ENCODE results near the gene HEXIM1.

HEXIM1 gene, protein sequence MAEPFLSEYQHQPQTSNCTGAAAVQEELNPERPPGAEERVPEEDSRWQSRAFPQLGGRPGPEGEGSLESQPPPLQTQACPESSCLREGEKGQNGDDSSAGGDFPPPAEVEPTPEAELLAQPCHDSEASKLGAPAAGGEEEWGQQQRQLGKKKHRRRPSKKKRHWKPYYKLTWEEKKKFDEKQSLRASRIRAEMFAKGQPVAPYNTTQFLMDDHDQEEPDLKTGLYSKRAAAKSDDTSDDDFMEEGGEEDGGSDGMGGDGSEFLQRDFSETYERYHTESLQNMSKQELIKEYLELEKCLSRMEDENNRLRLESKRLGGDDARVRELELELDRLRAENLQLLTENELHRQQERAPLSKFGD

DNA sequence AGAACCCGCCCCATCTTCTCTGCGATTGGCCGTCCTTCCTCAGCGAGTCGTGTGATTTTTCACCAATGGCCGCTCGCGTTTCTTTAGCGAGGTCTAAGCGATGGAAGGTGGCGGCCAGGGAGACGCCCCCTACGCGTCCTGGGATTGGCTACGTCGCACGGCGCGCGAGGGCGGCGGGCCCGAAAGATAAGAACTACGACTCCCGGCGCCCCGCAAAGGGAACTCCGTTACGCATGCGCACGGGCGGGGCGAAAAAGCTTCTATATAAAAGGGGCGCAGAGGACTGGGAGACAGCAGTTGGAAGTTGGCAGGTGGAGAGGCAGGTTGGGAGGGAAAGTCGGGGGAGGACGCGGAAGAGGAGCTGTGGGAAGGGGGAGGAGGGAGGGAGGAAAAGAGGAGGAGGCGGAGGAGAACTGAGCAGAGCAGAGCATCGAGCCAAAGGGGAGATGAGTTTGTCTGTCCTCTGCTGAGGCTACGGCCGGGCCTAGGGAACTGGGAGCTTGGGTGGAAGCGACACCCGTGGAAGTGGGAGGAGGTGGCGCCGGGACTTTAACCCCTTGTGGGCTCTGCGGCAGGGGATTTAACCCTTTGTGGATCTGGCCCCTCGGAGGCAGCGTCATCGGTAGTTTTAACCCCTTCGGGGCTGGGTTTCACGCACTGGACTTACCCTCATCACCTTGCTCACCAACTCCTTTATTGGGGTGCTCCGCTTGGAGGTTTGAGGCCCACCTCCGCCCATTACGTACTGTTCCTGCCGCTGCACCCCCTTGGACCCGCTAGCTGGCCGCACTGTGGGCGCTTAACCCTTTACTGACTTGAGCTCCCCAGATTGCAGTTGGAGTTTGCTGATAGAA is at the start of gene HEXIM1:
TSS of gene HEXIM1 (plus strand) at position 293 of the 854 bp plus-strand sequence. CDS start 716 bp downstream, outside the sequence.
- DNase-seq: peak; percentile 99

DNA sequence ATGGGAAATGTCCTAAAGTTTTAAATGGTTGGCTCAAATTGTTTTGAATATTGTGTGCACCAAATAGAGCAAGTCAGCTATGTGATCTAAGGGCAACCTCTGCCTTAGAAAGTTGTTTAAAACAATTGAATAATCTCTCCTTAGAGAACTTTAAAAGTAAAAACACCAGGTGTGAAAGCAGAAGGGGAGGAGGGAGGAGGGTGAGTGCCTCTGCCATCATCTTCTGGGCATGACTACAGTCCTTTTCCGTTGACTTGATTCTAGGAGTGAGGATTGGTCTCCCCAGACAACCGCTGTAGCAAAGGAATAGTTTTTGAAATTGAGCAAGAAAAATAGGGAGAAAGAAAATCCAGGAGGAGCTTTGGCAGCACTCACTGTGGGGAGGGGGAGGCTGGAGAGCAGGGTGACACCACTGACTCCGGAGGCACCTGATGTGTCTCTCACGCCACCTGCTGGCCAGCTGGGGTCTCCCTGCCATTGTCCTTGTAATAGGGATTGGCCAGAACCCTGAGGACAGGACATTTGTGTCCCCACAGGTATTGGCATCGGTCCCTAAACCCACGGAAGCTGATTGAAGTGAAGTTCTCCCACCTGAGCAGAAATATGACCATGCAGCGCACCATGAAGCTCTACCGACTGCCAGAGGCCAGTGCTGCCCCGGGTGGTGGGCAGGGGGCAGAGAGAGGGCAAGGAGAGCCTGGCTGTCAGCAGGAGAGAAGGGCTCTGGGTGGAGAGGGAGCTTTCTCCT is 49.2 kb upstream of the HEXIM1 start:
- DNase-seq: peak; percentile 55

DNA sequence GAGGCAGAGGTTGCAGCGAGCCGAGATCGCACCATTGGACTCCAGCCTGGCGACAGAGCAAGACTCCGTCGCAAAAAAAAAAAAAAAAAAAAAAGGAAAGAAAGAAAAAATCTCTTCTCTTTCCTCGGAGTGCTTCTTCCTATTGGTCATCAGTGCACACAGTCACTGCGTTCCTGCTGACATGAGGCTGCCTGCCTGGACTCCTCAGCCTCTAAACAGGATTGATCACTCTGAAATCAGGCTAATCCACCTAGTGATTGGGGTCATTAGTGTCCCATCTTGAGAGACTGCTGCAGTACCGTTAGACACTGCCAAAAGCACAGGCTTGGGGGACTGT is 46.8 kb upstream of the HEXIM1 start:
- no peak for DNase-seq

DNA sequence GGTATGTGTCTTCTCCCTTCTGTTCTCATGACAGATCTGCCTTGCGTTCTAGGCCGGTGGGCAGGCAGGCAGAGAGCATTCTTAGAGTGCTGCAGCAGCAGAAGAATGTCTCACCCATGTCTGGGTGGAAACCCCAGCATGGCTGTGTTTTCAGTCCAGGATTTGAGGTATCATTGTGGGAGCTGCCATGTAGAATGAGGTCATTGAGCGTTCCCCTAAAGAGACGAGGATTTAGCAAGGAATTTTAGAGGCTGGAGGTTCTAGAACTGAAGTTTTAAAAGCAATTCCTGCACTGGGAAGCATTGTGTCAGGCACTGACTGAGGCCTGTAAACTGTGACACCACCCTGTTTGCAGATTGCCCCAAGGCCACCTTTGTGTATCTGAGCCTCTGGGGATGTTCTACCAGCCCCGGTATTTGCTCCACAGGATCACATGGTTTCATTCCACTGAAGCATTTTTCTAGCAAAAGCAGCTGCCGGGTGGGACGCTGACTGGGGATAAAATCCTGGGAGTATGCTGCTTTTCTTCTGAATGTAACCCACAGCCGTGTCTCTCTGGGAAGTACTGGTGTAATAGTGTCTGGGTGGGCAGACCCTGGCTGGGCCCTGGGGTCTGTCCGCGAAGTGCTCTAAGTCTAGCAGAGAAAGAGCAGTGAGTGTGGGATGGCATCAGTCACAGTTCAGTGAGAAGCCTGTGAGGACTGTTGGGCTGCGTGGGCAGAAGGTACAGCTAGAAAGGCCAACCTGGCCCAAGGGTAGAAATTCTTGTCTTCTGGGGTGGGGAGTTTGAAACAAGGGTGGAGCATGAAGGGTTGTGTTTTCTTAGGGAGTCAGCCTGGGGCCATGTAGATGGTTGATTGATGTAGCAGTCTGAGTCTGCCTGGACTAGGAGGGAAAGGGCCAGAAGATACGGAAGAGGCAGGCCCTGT is 46.1 kb upstream of the HEXIM1 start:
- DNase-seq: no peak

DNA sequence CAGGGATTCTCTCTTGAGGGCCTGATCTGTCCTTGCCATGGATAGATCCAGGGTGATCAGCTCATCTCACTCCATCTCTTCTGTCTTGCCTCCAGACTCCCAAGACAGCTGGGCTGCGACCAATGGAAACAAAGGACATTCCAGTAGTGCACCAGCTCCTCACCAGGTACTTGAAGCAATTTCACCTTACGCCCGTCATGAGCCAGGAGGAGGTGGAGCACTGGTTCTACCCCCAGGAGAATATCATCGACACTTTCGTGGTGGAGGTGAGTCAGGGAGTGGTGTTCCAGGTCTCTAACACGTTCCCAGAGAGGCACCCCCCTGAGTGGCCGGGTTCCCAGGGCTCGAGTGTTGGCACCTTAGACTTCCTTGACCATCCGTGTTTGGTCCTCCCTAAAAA is 45.4 kb upstream of the HEXIM1 start:
- DNase-seq: no peak

DNA sequence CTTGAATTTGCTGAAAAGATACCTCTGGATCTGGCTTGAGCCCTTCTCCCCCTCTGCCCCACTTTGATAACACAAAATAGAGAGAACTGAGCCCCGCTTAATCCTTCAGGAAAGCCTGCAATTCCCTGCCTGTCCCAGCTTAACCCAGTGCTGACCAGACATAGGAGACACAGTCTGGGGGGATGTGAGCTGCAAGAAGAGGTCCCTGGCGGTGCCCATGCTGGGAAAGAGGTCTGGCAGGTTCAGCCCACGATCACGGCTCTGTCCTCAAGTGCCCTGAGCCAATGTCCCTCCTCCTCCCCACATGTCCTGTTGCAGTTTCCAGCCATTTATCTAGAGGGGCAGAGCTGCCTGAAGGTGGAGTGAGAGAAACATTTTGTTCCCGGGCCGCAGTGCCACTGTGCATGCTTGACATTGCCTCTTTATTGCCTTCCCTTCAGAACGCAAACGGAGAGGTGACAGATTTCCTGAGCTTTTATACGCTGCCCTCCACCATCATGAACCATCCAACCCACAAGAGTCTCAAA is 44.9 kb upstream of the HEXIM1 start:
- no peak for DNase-seq

DNA sequence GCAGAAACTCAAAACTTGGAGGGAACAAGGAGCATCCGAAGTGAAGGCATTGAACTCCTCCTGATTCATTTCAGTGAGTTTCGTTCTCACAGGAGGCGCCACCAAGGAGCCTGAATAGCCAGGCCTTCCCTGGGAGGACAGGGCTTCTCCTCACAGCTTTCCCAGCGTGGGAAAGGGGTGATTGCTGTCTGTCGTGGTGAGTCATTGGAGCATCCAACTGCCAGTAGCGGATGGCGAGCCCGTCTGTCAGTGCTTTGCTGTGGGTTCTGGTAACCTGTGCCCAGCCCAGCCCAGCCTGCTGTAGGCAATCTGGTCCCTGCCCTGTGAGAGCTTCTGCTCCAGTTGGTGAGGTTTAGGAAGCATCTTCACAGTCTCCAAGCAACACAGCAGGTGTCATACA is 44.2 kb upstream of the HEXIM1 start:
- no peak for DNase-seq

DNA sequence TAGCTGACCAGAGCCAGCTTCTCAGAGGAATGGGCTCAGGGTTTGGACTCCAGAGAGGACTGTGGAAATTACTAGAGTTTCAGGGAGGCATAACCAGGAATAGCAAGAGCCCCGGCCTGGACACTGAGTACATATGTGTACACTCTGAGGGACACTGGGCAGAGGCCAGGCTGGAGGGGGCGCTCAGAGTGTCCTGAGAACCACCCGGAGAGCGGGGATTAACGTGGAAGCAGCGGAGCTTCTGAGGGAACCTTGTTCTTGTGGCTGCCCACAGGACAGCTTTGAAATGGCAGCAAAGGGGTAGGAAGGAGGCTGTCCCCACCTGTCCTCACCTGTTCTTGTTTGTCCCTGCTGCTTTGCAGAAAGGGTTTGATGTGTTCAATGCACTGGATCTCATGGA is 43.8 kb upstream of the HEXIM1 start:
- DNase-seq: no peak

DNA sequence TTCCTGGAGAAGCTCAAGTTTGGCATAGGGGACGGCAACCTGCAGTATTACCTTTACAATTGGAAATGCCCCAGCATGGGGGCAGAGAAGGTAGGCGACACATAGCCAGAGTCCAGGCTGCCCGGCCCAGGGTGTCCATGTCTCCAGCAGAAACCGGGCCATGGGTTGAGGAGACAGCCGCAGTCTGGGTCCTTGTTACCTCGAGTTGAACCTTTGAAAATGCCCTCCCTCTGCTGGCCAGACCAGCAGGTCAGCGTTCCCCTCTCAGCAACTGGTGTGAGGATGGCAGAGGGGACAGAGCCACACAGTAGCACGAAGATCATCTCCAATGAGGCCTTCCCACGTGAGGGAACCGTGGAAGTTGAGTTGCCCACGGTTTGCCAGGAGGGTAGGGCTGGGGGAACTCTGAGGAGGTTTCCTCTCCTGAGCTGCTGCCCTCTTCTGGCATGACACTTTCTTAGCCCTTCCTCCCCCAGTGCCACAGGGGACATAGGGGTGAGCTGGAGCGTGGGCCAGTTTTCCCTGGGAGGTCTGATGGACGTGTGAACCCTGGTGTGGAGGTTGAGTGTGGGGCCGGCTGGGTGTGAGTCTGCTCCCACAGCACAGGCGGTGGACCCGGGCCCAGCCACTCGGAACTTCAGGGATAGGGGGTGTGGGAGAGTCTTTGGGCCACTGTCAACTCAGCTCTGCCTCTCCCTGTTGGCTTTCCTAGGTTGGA is 43.2 kb upstream of the HEXIM1 start:
- no peak for DNase-seq

DNA sequence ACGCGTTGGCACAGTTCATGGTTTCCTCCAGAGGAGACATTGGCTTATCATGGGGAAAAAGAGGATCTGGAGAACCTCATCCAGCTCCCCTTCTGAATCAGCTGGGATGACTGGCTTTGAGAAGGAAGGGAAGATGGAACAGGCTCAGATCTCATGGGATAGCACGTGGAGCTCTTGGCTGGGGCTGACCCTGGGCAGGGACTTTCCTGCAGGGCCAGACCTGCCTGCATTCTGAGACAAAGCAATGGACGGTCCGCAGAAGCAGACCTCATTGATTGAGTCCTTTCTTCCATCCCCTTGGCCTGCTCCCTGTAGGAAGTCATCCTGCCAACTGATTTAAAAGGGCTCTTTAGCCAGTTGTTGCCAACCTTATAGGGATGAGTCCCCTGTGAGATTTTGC is 42.2 kb upstream of the HEXIM1 start:
- DNase-seq: no peak

DNA sequence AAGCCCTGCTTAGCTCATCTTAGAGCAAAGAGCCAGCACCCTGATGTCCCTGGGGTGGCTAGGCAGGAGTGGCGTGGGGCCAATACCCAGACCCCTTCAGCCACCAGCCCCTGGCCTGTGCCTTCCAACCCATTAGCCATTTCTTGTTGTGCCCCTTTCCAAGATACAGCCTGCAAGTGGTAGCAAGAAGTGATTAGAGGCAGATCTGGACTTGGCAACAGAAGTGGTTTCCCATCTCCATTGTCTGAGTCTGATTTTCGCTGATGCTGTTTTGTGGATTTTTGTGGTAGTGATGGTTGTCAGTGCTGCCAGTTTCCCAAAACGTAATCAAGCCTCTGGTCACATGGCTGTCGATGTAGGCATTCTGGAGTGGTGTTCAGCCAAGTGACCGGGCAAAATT is 41.7 kb upstream of the HEXIM1 start:
- DNase-seq: no peak

DNA sequence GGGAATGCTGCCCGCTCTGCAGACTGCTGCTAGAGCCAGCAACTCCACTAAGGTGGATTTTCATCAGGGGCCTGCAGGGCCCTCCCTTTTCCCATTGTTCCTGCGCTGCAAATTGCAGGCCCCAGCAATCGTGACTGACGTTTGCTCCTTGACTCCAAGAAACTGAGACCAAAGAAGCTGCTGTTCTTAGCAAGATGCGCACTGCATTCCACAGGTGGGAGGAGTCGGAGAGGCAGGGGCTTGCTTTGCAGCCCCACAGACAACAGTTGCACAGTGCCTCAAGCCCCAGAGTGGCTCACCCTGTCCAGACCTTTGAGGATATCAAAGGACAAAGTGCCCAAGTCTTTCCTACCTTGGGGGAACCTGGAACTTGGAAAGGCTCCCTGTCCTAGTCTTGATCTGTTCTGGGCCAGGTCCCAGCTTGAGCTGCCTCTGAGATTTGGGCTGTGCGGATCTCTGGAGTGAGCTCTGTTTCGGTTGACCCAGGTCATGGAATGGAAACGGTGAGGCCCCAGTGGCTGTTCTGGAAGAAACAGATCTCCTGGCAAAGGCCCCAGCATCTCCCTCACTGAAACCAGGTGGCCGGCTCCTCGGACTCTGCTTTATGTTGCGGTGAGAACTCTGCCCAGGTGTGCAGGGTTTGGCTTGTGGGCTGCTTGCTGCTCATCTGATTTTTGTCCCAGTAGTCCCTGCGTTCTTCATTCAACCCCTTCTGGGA is 40.8 kb upstream of the HEXIM1 start:
- no peak for DNase-seq

DNA sequence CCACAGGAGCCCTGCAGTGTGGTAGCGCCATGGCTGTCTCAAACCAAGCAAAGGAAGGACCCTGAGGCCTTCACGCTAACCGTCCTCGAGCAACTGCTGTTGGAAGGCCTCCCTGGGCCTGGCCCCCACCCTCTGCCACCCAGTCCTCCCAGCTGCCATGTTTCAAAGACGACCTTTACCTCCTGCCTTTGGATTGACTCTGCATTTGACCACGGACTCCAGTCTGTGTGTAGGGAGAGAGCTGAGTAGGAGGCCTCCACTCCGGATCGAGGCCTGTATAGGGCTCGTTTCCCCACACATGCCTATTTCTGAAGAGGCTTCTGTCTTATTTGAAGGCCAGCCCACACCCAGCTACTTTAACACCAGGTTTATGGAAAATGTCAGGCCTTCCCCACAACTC is 40.2 kb upstream of the HEXIM1 start:
- no peak for DNase-seq

DNA sequence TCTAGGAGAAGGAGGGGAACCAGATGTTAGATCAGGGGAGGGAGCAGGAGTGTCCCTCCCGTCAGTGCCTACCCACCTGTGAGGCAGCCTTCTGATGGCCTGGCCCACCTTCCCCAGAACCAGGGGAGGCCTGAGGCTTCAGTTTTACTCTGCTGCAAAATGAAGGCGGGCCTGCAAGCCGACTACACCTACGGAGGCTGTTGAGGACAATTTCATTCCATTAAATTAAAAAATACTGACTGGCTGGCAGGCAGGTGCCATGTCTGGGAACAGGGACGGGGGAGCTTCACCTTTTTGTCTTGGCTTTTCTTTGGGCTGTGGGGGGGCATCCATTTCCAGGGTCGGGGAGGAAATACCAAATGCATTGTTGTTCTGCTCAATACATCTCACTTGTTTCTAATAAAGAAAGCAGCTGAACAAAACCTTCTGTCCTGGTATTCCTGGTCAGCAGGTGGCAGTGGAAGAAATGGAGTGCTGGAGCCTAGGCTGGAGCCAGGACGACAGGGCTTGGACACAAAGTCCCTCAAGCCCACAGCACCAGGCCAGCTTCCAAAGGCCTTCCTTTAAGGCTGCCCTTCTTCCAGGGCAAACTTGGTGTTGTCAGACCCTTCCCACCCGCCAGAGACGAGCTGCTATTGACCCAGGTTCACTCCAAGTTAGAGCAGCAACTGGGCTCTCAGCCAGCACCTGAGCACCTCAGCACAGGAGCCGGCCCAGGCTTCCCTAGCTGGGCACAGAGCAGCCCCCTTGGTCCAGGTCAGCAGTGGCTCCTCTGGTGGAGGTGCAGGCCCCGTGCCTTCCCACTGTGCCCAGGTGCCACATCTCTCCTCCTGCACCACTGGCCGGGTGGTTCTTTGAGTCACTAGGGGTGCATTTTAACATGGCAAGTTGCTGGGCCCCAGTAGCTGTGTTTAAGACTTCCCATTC is 39.4 kb upstream of the HEXIM1 start:
- no peak for DNase-seq

DNA sequence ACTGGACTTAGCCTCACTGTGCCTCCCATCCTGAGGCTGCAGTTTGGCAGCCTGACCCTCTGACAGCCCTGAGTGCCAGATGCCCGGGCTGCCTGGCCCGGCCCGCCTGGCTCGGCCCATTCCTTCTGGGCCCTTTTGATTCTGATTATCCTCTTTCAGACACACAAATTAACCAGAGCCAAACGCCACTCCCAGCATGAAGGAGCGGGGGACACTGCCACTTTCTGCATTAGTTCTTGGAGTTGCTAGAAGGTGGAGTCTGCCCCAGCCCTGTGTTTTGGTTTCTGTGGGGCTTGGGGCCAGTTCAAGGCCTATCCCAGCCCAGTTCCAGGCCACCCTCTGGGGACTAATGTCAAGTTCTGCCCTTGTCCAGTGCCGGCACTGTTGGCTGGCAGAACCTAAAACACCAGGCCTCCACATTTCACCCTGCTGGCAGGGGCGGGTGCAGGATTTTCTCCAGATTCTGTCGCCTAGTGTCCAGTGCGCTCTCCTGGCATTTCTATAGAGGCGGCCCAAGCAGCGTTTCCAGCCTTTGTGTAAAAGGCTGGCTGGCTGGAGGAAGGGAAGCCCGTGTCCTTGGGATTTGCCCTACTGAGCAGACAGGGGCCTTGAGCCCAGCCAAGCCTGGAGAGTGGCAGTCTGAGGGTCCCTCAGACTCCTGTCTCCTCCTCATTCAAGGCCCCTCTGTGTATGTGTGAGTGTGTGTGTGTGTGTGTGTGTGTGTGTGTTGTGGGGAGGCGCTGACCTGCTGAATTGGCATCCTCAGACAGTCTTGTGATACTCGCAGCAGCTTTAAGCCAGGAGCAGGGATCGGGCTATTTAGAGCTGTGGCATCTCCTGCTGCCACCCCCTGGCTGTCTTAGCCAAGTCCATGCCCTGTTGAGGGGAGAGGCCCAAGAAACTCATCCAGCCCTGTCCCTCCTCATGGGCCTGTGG is 37.3 kb upstream of the HEXIM1 start:
- DNase-seq: no peak

DNA sequence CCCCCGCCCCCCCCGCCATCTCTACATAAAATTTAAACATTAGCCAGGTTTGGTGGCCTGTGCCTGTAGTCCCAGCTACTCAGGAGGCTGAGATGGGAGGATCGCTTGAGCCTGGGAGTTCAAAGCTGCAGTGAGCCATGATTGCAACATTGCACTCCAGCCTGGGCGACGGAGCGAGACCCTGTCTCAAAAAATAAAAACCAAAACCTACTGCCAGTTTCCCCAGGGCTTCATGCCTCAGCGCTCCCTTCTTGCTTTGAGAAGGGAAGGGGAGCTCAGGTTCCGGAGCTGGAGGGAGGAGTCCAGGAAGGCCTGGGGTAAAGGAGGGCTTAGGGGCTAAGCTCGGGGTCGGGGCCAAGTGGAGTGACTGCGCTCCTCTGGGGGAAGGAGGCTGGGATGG is 36.4 kb upstream of the HEXIM1 start:
- DNase-seq: no peak

DNA sequence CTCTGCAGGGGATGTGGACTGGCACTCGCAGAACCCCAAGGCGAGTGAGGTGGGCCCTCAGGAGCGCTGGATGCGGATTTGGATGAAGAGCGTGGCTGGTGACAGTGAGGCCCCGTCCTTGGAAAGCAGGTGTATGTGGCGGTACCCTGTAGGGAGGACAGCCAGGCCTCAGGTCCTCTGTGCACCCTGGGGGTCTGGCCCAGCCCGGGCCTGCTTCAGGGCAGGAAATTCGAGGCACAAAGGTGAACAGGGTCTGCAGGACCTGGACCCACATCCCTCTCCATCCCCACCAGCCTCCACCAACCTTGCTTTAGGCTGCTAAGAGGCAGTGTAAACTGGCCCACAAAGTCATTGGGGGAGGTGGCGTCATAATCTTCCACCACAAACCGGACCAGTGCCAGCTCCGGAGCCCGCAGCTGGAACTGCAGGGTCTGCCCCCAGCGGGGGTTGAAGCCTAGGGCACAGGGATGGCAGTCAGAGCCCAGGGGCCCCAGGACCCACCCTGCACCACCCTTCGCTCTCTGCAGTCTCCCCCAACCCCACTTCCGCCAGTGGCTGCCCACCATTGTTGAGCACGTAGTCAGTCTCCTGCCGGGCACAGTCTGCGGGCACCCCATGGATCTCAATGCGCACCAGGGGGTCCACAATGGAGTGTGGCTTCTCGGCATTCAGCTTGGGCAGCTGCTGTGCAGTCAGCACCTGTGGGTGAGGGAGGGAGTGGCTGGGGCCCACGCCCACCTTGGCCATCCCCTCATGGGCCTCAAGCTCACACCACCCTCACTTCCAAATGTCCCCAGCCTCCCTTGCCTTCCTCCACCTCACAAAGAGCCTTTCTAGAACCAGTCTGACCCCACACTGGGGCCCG is 35.5 kb upstream of the HEXIM1 start:
- no peak for DNase-seq

DNA sequence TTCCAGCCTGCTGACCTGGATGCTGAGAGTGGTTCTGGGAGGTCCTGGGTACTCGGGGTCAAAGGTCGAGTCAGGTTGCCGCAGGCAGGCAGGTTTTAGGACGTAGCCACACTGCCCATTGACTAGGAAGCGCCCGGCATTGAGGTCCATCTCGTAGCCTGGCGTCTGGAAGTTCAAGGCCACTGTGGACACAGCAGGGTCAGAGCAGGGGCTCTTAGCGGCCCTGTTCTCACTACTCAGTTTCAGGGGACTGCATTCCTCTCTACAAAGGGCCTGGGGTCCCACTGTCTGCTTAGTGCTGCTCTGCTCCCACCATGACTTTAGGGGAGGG is 34.9 kb upstream of the HEXIM1 start:
- no peak for DNase-seq

Data from stimulated activated naive CD4-positive, alpha-beta T cell treated with Interleukin-2 at 50 U/mL for 16 hours (primary cell).